HG03520 (cell line): ENCODE data around the gene PERM1.
"Not testable (repeated sequence)": the region's sequence is repeated elsewhere in the genome, so short reads cannot be mapped to it uniquely, and the experiment has no call there.

Experiments used
- ATAC-seq: cut with Tn5 transposase; IDR thresholded peaks from one replicate; pipeline ENCODE4 v1.9.1; 2021; ENCODE audit warnings: mild to moderate bottlenecking, moderate library complexity; ENCODE audit not compliant: unreplicated experiment

PERM1 gene

GRCh38 chr1:998995-999724 is 17.3 kb upstream of the PERM1 start:
- no peak for ATAC-seq

- ATAC-seq: no peak
Measured at GRCh38 chr1:998745-998994, 16.8 kb upstream of the PERM1 start.

- no peak for ATAC-seq
Measured at GRCh38 chr1:997993-998744, 16.3 kb upstream of the PERM1 start.

- ATAC-seq: no peak
Measured at GRCh38 chr1:997713-997992, 15.8 kb upstream of the PERM1 start.

- no peak for ATAC-seq
Measured at GRCh38 chr1:996851-997712, 15.2 kb upstream of the PERM1 start.

GRCh38 chr1:995665-996633 is 14.1 kb upstream of the PERM1 start:
- ATAC-seq: no peak

- not testable (repeated sequence) for ATAC-seq
Measured at GRCh38 chr1:994546-994945, 12.7 kb upstream of the PERM1 start.

- no peak for ATAC-seq
Measured at GRCh38 chr1:993379-993995, 11.6 kb upstream of the PERM1 start.

GRCh38 chr1:992362-992761 is 10.5 kb upstream of the PERM1 start:
- ATAC-seq: no peak

GRCh38 chr1:991895-992294 is 10.0 kb upstream of the PERM1 start:
- no peak for ATAC-seq

GRCh38 chr1:991275-991674 is 9.4 kb upstream of the PERM1 start:
- not testable (repeated sequence) for ATAC-seq

GRCh38 chr1:988061-988460 is 6.2 kb upstream of the PERM1 start:
- not testable (repeated sequence) for ATAC-seq

- ATAC-seq: no peak
Measured at GRCh38 chr1:985126-985525, 3.2 kb upstream of the PERM1 start.

GRCh38 chr1:984476-984814 is 2.6 kb upstream of the PERM1 start:
- no peak for ATAC-seq

- no peak for ATAC-seq
Measured at GRCh38 chr1:983798-984475, 2.0 kb upstream of the PERM1 start.

GRCh38 chr1:982765-983436 is 1.0 kb upstream of the PERM1 start:
- ATAC-seq: no peak

- no peak for ATAC-seq
Measured at GRCh38 chr1:981491-981954, 370 bp downstream of the PERM1 start.

- no peak for ATAC-seq
Measured at GRCh38 chr1:980602-981395, 1.1 kb downstream of the PERM1 start.
